HG03432 (cell line): Measurements from ENCODE around the gene NOTCH4.
"Not testable (repeated sequence)": the region's sequence is repeated elsewhere in the genome, so short reads cannot be mapped to it uniquely, and the experiment has no call there.

ENCODE experiments used
- ATAC-seq: cut with Tn5 transposase; IDR thresholded peaks from one replicate; pipeline ENCODE4 v1.9.1; 2021; ENCODE audit warnings: mild to moderate bottlenecking, moderate library complexity; ENCODE audit not compliant: unreplicated experiment

Gene NOTCH4

GRCh38 chr6:32223258-32224235 is at the start of gene NOTCH4:
Gene NOTCH4 (minus strand): TSS chr6:32224067. CDS start chr6:32223928, 139 bp downstream.
- ATAC-seq = no peak

DNA sequence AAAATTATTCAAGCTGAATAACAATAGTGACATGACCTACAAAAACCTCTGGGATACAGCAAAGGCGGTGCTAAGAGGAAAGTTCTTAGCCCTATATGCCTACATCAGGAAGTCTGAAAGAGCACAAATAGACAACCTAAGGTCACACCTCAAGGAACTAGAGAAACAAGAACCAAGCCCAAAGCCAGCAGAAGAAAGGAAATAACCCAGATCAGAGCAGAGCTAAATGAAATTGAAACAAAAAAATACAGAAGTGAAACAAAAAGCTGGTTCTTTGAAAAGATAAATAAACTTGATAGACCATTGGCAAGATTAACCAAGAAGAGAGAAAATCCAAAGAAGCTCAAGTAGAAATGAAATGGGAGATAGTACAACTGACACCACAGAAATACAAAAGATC is 47.6 kb upstream of the NOTCH4 start:
- ATAC-seq = no peak

GRCh38 chr6:32268459-32268858 is 44.6 kb upstream of the NOTCH4 start:
- ATAC-seq = not testable (repeated sequence)

DNA sequence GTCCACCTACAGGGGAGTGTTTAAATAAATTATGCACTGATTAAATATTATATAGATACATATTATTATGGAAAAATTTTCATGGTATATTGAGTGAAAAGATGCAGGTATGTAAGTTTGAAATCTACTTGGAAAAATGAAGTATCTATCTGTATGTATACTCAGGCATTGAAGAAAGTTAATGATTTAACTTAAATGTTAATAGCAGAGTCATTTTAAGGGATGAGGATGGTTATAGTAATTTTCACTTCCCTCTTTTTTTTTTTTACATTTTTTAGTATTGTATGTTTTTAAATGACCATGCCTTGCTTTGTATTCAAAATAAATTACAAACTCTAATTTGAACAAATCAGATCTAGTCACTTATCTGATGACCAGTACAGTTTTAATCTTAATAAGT is 43.2 kb upstream of the NOTCH4 start:
- ATAC-seq = no peak

GRCh38 chr6:32257262-32257661 is 33.4 kb upstream of the NOTCH4 start:
- ATAC-seq = not testable (repeated sequence)

DNA sequence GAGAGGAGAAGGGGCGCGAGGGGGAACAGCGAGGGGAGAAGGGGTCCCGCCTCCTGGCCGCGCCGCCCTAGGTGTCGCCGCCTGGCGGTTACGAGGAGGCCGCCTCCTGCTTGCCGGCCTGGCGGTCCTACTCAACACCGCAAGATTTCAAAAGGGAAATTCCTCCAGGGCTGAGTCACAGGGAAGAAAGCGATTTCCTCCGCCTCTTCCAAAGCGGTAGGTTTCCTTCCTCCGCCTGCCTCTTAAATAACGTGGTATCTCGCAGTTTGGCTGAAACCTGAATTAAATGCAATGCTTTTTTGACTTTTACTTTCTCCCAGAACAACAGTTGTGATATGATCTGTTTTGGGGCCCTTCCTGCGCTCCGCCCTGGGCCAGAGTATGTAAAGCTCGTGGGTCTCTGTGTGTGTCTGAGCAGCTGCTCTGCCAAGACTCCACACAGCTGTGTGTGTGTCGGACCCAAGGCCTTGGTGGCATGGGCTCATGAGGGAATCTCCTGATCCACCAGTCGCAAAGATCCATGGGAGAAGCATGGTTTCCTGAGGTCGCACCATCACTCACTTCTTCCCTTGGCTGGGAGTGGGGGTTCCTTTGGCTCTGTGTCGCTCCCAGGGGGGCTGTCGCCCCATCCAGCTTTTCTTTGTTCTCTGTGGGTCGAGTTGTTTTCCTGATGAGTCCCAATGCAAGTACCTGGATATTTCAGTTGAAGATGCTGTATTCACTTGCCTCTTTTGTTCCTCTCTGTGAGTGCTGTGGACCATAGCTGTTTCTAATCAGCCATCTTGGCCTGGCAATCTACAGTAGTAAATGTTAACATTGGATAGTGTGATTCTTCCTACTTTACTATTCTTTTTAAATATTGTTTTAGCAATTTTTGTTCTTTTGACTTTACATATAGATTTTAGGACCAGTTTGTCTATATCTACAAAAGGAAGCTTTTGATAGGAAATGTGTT is 31.6 kb upstream of the NOTCH4 start:
- ATAC-seq = no peak

GRCh38 chr6:32254761-32255198 is 30.9 kb upstream of the NOTCH4 start:
- ATAC-seq = no peak

DNA sequence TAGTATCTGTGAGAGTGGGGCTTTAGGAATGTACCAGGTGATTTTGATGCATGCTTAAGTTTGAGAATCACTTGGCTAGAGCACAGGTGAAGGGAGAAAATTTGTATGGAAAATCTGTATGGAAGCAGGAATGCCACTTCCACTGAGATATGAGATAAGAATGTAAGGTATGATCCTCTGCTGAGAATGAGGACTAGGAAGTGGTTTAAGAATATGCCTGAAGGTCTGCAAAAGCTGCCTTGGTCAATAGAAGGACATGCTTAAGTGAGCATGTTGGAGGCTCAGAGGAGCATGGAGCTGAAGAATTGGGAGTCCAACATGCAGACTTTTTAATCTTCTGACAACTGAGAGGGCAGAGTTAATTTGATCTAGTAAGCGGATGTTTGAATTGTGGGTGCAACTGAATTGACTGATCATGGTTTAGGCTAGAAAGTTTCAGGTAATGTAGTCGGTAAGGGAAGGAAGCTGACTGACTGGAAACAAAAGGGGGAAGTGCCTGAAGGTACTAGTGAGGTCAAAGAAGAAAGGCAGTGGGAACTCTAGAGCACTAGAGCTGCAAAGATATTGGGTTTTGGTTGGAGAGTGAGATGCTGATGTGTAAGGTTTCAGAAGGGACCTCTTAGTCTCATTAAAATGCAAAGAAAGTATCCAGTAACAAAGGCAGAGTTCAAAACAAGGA is 28.6 kb upstream of the NOTCH4 start:
- no peak for ATAC-seq

- ATAC-seq = no peak
These were observed 25.4 kb upstream of the NOTCH4 start for GRCh38 chr6:32249262-32249661.

GRCh38 chr6:32247401-32247800 is 23.5 kb upstream of the NOTCH4 start:
- ATAC-seq = no peak

DNA sequence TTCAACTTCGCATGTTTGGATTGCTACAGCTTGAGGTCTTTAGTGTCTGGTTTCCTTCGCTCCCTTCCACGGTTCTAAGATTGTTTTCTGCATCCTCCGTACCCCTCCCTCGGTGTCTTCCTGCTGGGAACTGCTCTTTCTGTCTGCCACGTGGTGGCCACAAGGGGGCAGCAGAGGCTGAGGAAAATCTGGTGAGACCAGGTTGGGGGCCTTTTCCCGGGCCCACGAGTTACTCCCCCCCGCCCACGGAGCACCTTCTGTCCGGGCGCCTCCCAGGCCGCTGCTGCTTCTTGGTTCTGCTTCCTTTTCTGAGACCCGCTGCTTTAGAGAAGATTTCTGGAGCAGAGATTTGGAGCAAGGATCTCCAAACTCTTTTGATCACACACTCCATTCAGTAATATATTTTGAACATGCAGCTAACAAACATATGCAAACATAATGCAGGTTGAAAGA is 21.1 kb upstream of the NOTCH4 start:
- no peak for ATAC-seq

- no peak for ATAC-seq
These were observed 20.4 kb upstream of the NOTCH4 start for GRCh38 chr6:32244270-32244669.

DNA sequence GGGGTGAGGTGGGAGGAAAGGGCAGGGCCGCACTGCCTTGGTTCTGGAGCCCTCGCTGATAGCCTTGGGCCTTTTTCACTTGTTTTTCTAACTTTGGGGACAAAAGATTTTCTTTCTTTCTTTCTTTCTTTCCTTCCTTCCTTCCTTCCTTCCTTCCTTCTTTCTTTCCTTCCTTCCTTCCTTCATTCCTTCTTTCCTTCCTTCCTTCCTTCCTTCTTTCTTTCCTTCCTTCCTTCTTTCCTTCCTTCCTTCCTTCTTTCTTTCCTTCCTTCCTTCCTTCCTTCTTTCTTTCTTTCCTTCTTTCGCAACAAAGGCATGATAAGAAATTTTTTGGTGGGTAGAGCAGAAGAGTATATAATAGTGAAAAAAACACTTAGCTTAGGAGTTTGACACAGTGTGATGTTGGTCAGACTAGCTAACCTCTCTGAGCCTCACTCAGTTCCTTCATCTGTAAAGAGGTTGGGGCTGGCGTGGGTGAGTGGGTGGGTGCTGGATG is 18.5 kb upstream of the NOTCH4 start:
- ATAC-seq = not testable (repeated sequence)

DNA sequence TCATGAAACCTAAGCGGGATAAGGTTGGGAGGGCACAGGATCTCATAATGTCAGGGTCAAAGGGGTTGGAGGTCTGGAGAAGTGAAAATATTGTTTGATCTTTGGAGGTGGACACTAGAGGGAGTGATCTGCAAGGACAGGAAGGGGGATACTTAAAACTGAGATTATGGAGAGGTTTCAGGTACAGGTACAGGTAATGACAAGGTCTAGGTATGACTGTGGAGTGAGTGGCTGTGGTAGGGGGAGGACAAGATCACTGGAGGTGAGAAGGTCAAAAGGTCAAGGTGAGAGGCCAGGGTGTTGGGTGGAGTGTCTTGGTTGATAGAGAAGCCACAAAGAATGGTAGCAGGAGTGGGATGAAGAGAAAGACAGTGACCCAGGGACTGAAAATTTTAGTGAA is 16.8 kb upstream of the NOTCH4 start:
- ATAC-seq = no peak

DNA sequence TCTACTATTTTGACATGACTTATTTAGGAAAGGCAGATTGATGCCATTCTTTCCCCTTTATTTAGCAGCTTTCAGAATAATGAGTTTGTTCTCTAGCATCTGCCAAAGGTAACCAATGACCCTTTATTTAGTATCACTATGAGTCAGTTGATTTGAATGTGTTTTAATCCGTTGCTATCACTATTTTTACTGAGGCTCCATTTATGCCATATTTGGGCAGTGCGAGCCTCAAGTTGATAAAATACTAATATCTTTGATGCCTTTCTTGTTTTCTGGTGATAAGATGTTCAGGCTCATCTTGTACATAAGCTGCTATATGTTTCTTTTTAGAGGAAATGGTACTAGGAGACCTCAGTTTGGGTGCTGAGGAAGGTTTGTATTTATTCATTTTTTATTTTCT is 15.6 kb upstream of the NOTCH4 start:
- ATAC-seq = no peak

- no peak for ATAC-seq
These were observed 11.1 kb upstream of the NOTCH4 start for GRCh38 chr6:32234934-32235333.

DNA sequence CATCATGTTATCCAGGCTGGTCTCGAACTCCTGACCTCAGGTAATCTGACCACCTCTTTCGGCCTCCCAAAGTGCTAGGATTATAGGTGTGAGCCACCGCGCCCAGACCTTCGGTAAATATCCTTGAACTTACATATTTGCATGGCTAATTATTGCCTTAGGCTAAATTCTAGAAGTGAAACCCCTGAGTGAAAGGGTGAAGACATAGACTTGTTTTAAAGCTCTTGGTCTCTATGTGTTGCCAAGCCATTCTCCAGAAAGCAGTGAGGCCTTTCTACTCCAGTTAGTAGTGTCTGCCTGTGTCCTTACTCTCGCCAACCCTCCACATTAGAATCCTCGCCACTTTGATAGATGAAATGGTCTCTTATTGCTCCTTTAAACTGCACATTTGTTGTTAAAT is 2.6 kb upstream of the NOTCH4 start:
- no peak for ATAC-seq

DNA sequence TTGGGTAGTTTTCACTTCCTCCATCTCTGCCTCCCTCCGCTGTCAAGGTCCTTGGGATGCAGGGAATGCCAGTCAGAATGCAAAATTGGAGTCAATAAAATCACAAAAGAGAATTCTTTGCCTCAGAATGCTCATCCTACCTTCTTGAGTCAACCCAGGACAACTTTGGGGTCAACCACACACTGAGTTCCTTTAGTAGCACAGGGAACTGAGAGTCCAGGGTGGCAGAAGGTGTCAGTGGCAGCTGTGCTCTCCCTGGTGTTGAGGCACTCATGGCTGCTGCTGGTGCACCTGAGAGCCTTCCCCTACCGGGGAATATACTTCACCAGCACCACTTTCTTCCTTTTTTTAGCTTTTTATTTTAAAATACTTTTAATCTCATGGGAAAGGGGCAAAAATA is 829 bp upstream of the NOTCH4 start:
- no peak for ATAC-seq

DNA sequence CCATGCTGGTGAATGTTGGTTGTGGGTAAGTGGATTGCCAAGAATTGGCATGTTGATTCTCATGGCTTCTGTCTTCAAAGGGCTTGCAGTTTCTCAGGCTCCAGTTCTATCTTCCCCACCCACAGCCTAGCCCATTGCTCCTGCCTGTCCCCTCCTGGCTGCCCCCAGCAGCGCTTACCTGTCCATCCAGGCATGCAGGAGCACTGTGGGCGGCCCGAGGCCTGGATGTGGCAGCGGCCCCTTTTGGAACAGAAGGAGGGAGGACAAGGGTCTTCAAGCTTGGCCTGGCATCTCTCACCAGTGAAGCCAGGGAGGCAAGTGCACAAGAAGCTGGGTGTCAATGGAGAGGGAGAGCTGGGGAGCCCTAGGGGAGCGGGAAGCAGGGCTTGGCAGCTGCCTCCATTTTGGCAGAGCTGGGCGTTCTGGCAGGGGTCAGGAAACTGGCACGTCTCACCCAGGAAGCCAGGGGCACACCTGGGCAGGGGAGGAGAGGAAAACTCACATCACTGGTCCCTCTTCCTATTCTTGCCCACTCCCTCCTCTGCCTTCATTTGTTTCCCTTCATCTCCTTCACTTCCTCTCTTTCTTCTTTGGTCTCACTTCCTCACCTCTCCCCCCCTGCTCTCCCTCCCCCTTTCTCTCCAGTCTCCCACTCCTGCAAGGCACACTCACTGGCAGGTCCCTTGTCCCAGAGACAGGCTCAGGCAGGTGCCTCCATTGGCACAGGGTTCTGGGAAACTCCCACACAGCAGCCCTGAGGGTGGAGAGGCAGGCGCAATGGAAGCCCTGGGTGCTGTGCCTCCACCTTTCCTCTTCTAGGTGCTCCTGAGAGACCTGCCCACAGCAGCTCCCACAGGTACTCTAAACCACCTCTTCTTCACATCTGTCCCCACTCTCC is 1.3 kb downstream of the NOTCH4 start:
- ATAC-seq = no peak

DNA sequence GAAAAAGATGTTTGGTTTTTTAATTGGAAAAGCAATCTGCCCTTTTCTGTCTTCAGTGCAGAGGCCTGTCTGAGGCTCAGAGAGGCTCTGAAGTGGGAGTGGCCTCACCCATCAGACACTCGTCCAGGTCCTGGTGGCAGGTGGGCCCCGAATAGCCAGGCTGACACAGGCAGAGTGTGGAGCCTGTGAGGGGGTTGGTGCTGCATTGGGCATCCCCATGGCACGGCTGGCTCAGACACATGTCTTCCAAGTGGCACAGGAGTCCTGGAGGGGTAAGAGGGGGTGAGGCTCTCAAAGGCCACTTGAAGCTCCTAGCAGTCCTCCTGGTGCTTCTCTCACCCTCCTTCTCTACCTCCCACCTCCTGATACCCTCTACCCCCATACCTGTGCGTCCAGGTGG is 3.8 kb downstream of the NOTCH4 start:
- ATAC-seq = no peak
